ENCODE results near the gene CELA1. TPM values are rescaled to one million over a fixed set of nuclear protein-coding genes. Genes with fewer than 3 reads are reported as not detected.
"Not testable (repeated sequence)": the region's sequence is repeated elsewhere in the genome, so short reads cannot be mapped to it uniquely, and the experiment has no call there.

The CELA1 gene
- total RNA-seq, 1 donor from 2014 or later = not detected

DNA sequence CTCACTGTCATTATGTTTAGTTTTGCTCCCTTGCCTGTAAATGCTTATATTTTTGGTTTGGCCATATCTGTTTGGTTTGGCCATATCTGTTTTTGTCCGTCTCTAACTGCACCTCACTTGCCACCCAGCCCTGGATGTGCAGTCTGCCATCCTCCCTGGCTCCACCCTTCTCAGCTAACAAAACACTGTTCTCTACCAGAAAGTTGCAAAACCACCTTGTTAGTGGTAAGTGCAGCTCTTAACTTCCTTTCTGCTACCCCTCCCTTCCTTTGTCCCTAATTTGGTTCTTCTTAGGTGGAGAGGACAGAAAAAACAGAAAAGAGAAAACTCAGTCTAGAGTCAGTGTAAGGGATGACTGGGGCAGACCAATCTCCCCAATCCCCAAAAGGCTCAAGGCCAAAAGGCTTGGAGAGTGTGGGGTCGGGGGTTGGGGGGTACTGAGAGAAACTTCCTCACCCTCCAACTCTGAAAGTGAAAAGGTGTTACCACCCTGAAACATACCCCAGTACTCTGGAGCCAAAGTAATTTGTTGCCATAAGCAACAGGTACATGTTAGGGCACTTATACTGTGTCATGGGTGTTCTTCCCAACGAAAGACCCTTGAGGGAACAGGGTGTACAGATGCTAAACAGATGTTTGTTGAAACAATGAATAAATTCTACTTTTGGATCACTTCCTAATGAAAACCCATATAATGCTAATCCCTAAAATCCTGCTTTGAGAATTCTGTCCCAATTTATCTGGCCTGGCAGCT, 27.5 kb downstream of the CELA1 start:
- no peak for DNase-seq (ENCODE audit: low spot score)

DNA sequence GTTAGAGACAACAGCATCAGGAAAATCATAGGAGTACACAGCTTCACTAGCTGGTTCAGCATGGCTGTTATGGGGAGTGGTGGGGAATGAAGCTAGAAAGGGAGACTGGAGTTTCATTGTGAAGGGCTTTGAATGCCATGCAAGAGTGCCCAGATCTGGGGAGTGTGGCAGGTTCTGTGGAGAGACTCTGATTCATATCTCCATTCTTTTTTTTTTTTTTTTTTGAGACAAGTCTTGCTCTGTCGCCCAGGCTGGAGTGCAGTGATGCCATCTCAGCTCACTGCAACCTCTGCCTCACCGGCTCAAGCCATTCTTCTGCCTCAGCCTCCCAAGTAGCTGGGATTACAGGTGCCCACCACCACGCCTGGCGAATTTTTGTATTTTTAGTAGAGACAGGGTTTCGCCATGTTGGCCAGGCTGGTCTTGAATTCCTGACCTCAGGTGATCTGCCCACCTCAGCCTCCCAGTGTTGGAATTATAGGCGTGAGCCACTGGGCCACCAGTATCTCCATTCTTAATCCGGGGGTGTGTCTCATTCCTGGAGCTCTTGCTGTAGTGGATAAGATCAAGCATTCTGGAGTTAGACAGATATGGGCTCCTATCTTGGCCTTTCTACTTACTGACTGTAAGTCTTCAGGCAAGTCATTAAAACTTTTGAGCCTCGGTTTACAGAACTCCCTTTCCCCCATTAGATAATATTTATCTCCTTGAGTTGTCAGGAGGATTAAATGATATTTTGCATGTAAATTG, 28.2 kb downstream of the CELA1 start:
- DNase-seq (ENCODE audit: low spot score) = not testable (repeated sequence)

DNA sequence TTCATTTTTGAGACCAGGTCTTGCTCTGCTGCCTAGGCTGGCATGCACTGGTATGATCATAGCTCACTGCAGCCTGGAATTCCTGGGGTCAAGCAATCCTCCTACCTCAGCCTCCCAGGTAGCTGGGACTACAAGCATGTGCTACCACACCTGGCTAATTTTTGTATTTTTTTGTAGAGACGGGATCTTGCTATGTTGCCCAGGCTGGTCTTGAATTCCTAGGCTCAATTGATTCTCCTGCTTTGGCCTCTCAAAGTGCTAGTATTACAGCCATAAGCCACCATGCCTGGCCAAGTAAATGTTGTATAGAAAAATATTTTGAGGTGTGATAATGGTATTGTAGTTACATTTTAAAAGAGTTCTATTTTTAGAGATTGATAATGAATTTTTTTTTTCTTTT, 35.1 kb downstream of the CELA1 start:
- DNase-seq (ENCODE audit: low spot score) = no peak

DNA sequence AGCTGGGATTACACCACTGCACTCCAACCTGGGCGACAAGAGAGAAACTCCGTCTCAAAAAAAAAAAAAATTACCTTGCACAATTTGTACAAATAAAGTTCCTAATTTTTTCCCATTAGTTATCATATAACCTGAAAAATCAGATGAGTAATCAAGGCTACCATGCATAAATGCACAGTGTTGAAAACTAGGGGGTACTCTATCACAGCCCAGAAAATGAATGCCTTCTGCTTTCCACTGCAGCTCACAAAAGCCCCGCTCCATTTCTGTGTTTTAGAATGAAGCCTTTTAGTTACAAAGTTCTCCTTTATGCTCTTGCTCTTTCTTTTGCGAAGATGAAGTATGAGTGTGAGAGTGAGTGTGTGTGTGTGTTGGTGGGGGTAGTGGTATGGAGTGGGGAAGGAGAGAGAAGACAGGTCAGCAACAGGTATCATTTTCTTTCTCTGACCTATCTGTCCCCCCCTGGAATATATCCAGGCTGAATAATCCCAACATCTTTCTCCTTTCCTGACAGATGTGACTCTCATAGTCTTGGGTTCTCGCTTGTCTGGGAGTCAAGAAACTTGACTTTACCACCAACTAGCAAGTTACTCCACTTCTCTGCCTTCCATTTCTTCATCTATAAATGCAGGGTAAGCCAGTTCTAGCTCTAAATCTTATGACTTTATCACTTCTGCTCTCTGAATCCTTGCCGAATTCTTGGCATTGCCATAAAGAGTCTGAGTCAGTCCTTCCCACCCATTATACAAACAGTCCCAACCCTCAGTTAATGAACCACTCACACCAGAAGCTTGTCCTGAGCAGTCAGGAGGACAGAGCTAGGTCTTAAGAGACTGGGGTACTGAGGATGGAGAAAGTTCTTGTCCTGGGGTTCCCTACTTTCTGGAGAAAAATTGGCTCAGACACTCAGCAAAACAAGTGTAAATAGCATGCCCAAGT, 38.6 kb downstream of the CELA1 start:
- DNase-seq (ENCODE audit: low spot score) = no peak

DNA sequence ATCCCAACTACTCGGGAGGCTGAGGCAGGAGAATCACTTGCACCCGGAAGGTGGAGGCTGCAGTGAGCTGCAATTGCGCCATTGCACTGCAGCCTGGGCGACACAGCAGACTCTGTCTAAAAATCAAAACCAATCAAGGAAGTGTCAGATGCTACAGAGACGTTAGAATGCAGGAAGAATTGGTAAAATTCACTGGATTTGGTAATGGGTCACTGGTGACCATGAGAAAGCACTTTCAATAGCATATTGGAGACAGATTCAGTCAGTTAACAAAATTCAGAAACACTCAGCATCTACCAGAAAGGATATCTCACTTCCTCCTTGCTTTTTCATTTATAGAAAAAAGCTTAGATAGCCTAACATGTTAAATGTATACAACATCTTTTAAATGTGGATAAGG, 40.0 kb downstream of the CELA1 start:
- DNase-seq (ENCODE audit: low spot score) = no peak

DNA sequence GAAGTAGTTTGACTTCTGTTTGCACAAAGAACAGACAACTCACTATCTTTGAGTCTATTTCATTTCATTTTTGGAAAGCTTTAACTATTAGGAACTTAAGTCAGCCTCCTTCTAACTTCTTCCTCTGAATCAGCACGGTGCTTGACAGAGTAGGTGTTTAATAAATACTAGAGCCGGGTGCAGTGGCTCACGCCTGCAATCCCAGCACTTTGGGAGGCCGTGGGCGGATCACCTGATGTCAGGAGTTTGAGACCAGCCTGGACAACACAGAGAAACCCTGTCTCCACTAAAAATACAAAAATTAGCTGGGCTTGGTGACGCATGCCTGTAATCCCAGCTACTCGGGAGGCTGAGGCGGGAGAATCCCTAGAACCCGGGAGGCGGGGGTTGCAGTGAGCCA, 45.7 kb downstream of the CELA1 start:
- DNase-seq (ENCODE audit: low spot score) = not testable (repeated sequence)

DNA sequence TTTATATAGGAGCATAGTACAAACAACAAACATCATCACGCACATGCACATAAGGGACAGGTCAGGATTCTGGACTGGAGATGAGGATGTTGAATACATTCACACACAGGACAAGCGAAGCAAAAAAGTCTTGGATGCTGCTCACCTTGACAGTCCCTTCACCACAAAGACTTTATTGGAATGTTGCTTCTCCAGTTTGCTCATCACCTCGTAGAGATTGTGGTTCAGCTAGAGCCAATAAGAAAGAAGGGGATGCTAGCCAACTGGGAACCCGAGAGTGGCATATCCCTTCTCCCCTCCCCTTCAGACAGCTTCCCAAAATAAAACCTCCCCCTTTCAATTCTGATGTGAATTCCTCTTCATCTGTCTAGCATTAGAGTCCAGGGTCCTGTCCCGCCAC, 50.8 kb downstream of the CELA1 start:
- DNase-seq (ENCODE audit: low spot score) = no peak

DNA sequence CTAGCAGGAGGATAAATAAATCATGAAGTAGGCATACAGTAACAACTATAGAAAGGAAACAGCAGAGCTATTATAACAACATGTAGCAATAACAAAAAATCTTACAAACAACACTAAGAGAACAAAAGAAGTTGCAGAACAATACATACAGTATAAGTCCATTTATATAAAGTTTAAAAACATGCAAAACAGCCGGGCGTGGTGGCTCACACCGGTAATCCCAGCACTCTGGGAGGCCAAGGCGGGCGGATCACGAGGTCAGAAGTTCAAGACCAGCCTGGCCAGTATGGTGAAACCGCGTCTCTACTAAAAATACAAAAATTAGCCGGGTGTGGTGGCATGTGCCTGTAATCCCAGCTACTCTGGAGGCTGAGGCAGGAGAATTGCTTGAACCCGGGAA, 52.4 kb downstream of the CELA1 start:
- DNase-seq (ENCODE audit: low spot score) = not testable (repeated sequence)

DNA sequence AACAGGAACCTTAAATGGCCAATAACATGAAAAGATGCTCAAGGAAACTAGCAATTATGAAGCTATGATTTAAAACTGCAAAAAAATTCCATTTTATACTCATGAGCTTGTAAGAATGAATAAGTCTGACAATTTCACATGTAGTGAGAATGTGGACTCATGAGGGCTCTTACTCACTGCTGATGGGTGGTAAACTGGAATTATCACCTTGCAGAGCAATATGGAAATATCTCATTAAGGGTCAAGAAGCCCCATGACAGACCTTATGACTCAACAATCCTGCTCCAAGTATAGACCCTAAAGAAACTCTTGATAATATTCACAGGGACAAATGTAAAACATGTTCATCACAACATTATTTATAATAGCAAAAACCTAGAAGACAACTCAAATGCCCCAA, 52.8 kb downstream of the CELA1 start:
- DNase-seq (ENCODE audit: low spot score) = no peak

DNA sequence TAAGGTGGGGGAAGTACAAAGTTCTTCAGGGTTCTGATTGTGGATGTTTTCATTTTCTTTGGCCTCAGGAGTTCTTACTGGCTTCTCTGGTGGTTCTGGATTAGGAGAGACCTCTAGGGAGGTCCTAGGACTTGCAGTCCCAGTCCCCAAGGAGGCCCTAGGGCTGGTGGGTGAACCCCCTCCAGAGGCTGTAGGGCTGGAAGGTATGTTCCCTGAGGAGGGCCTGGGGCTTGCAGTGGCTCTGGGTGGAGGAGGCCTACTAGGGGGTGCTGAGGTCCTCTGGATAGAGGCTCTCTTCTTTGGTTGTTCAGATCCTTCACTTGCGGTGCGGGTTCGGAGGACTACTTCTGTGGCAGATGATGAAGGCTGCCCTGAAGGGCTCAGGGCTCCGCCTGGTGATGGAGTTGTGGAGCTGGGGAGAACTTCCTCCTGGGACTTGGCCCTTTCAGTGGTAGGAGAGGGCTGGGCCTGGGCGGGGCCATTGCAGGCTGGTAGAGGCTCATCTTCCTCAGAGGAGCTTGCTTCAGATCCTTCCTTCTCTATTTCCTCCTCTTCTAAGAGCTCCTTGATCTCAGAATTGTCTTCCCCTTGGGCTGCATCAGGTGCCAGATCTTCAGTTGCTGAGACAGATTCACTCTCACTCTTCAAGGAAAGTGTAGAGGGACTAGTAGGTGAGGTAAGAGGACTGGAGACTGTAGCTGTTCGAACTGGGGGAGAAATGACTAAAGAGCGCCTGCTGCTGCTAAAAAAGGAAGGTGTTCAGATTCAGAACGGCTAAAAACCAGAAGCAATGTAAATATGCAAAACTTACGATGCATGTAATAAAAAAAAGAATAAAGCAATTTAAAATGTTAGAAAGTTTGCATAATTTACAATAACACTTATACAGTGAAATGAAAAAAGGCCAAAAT, 54.6 kb downstream of the CELA1 start:
- not testable (repeated sequence) for DNase-seq (ENCODE audit: low spot score)

DNA sequence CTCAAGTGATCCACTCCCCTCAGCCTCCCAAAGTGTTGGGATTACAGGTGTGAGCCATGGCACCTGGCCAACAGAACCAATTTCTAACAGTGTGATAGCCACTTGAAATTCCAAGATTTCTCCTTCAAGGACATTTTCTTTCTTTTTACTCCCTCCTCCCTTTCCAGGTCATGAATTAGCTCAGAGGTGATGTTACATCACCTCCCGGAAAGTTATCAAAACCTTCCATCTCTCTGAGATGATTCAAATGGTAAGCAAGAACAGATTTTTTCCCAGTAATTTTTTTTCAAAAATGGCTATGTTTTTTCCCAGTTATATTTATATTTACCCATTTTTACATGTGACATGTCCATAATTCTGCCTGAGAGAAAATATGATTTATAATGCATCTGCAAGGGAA, 60.6 kb downstream of the CELA1 start:
- DNase-seq (ENCODE audit: low spot score) = no peak

DNA sequence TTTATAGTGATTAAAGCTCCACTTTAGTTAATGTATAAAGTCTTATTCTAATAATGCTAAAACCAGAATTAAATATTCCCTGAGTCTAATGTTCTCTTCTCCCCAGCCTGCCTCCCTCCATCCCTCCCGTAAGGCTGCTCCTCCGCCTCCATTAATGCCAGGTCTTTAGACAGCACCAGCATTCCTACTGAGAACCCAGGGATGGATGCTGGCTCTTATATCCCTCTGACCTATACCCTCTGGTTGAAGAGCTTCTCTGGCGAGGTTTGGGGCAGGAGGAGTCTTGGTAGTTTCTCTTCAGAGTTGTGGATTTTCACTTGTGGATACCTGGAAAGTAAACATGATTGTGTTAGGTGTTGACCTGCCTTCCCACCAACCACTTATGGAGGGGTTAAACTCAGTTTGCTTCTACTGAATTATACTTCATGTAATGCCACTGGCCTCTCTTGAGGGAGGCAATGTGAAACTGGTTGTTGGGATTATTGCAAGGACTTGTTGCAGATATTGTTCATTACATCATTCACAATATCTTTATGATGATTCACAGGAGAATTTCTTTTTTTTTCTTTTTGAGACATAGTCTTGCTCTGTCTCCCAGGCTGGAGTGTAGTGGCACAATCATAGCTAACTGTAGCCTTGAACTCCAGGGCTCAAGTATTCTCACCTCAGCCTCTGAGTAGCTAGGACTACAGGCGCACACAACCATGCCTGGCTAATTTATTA, 65.1 kb downstream of the CELA1 start:
- DNase-seq (ENCODE audit: low spot score) = peak; percentile 39

Other genes with a start within 250 kb of the CELA1 start
- 21.9 TPM for gene TFCP2, start 173.5 kb downstream of the CELA1 start, total RNA-seq
- gene POU6F1, start 128.6 kb downstream of the CELA1 start, total RNA-seq = 14.8 TPM
- 159 TPM for gene DAZAP2, start 107.9 kb downstream of the CELA1 start, total RNA-seq
- 10.1 TPM for gene SMAGP, start 76.3 kb downstream of the CELA1 start, total RNA-seq
- 14.4 TPM for gene BIN2, start 22.5 kb downstream of the CELA1 start, total RNA-seq
- gene GALNT6, start 44.7 kb upstream of the CELA1 start, total RNA-seq = 8.3 TPM
- gene SLC4A8, start 78.2 kb upstream of the CELA1 start, total RNA-seq = 0.90 TPM
- 1.2 TPM for gene SCN8A, start 244.6 kb upstream of the CELA1 start, total RNA-seq

Measured in mesenteric fat pad (tissue), 1 donor.